HEK293 (cell line): ENCODE data around the gene ANKFN1.

ENCODE experiments used
- ZNF341 ChIP-seq: fragments of 450-650 bp; formaldehyde crosslinking; IDR thresholded peaks from 2 replicates; pipeline ENCODE4; 2016; ENCODE audit warnings: low read depth, missing biosample characterization, missing genetic modification characterization
- ZNF501 ChIP-seq: fragments of 450-650 bp; formaldehyde crosslinking; IDR thresholded peaks from 2 replicates; pipeline ENCODE4 v1.5.1; 2016; ENCODE audit warnings: missing biosample characterization, missing genetic modification characterization
- ZNF580 ChIP-seq: fragments of 450-650 bp; formaldehyde crosslinking; IDR thresholded peaks from 2 replicates; pipeline ENCODE4 v1.5.1; 2016; ENCODE audit warnings: missing biosample characterization, missing genetic modification characterization
- ZNF768 ChIP-seq: fragments of 450-650 bp; formaldehyde crosslinking; IDR thresholded peaks from 2 replicates; pipeline ENCODE4 v1.5.1; 2018; ENCODE audit warnings: missing biosample characterization, mild to moderate bottlenecking, missing genetic modification characterization
- TF ChIP-seq, protein P1 (sequence below): fragments of 450-650 bp; formaldehyde crosslinking; IDR thresholded peaks from 2 replicates; pipeline ENCODE4 v1.5.1; 2016; ENCODE audit warnings: missing biosample characterization, missing genetic modification characterization

DNA sequence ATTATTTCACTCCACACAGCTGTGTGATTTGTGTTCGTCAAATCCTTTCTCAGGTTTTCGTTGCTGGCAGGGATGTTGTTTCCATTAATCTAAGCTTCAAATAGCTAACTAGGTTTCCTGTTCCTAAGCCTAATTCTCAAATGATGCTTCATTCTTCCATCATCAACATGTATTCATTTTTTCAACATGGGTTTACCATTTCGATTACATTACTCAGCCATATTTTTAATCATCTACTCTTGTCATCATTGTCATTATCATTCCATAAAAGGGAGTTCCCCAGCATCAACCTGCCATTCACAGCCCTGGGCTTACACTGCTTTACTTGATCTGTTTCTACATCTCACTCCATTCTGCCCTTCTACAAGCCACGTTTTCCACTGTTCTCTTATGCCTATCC, 33.3 kb upstream of the ANKFN1 start:
- no peak for TF ChIP-seq ZNF501 (tag by site-specific recombination)
- no peak for TF ChIP-seq ZNF341 (tag by site-specific recombination)
- TF ChIP-seq ZNF768 (tag by site-specific recombination) = no peak
- TF ChIP-seq, protein P1, sequence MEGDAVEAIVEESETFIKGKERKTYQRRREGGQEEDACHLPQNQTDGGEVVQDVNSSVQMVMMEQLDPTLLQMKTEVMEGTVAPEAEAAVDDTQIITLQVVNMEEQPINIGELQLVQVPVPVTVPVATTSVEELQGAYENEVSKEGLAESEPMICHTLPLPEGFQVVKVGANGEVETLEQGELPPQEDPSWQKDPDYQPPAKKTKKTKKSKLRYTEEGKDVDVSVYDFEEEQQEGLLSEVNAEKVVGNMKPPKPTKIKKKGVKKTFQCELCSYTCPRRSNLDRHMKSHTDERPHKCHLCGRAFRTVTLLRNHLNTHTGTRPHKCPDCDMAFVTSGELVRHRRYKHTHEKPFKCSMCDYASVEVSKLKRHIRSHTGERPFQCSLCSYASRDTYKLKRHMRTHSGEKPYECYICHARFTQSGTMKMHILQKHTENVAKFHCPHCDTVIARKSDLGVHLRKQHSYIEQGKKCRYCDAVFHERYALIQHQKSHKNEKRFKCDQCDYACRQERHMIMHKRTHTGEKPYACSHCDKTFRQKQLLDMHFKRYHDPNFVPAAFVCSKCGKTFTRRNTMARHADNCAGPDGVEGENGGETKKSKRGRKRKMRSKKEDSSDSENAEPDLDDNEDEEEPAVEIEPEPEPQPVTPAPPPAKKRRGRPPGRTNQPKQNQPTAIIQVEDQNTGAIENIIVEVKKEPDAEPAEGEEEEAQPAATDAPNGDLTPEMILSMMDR (tag by site-specific recombination) = no peak
- no peak for TF ChIP-seq ZNF580 (tag by site-specific recombination)
